ENCODE data around the gene PNMA6E.

- TF ChIP-seq CTCF (IDR thresholded peaks at IDR 0.05), result no peak
- no peak for TF ChIP-seq POLR2AphosphoS5 (IDR thresholded peaks at IDR 0.05)
Measured at GRCh38 chrX:153410888-153411254, 9.7 kb upstream of the PNMA6E start.

All from upper lobe of left lung (tissue), 4 donors.